Measurements from ENCODE around the gene ZMYND15. TPM values are rescaled to one million over a fixed set of nuclear protein-coding genes. Genes with fewer than 3 reads are reported as not detected.

ZMYND15 gene
- total and polyA plus RNA-seq, 2 donors (not counting 3 experiments of a cell fraction or from before 2014, with no cell fraction given) = 0.12 to 0.44 TPM

GRCh38 chr17:4718276-4718675 is 21.4 kb upstream of the ZMYND15 start:
- BruUV-seq (replicated peaks) = no TSS peak
- H3K36me3 ChIP-seq (ENCODE audit: control insufficient read depth in 2 of 2, extremely low read depth in 1 of 2, insufficient read depth in 2 of 2, low read length in 2 of 2) = peaks cover 0 to 4% of the 10 kb centered on the region in 2 experiments
- CTCF ChIA-PET = no interaction called here
- intact Hi-C loops (cut with micrococcal nuclease) (no loop called here), dilution Hi-C loops (cut with MboI; ENCODE audit: extremely low pct_ligation_motif_present, low sequenced_read_pairs) (no loop called here)
- no peak overlapping the region for H3K27ac ChIP-seq (ENCODE audit: insufficient read depth, low read depth, low read length)
- TF ChIP-seq MAX (IDR thresholded peaks at IDR 0.05; ENCODE audit: insufficient read depth, insufficient read length) (no peak), MYC (IDR thresholded peaks at IDR 0.05; ENCODE audit: low read depth, low read length) (no peak), GATA2 (IDR thresholded peaks at IDR 0.05; ENCODE audit: insufficient read depth, insufficient read length, low read depth, low read length) (no peak), CTCF (IDR thresholded peaks at IDR 0.05; ENCODE audit: extremely low read depth in 1 of 2, insufficient read depth in 1 of 2, low read depth in 1 of 2, low read length in 2 of 2) (no peak), POLR2AphosphoS5 (IDR thresholded peaks at IDR 0.05; ENCODE audit: insufficient read depth, low read depth, low read length) (no peak), JUN (IDR thresholded peaks at IDR 0.05; ENCODE audit: borderline replicate concordance, insufficient read depth, insufficient read length, low read depth) (no peak), POLR2A (IDR thresholded peaks at IDR 0.05; ENCODE audit: low read depth, low read length) (no peak), FOS (IDR thresholded peaks at IDR 0.05; ENCODE audit: borderline replicate concordance, insufficient read depth, low read length) (no peak), EZH2 (IDR thresholded peaks at IDR 0.05; ENCODE audit: borderline replicate concordance, low read depth, low read length, severe bottlenecking) (no peak)
- no peak overlapping the region for H2AFZ ChIP-seq (ENCODE audit: low read depth, low read length)
- no peak overlapping the region for H3K9ac ChIP-seq (replicated peaks; ENCODE audit: extremely low read depth, insufficient read depth, low read length)
- no peaks in the 10 kb centered on the region for H3K9me3 ChIP-seq (replicated peaks; ENCODE audit: control insufficient read depth, insufficient read depth, low read length)
- no peaks in the 10 kb centered on the region for H4K20me1 ChIP-seq (replicated peaks; ENCODE audit: control insufficient read depth, extremely low read depth, insufficient read depth, low read length)
- peaks cover 11% of the 10 kb centered on the region for H3K4me1 ChIP-seq (ENCODE audit: control insufficient read depth, extremely low read depth, insufficient read depth, low read length)
- POLR2A ChIA-PET = no interaction called here
- DNase-seq (ENCODE audit: low read depth, low spot score) (no peak), FAIRE-seq (no peak)
- H3K4me3 ChIP-seq (replicated peaks in 1 of 3; ENCODE audit: insufficient read depth in 1 of 3, low read depth in 1 of 3, low read length in 3 of 3) = no peak overlapping the region
- H3K4me2 ChIP-seq (ENCODE audit: insufficient read depth, low read length) = no peak overlapping the region
- no peaks in the 10 kb centered on the region for H3K79me2 ChIP-seq (ENCODE audit: control insufficient read depth, insufficient read depth, low read length)
- no peaks in the 10 kb centered on the region for H3K27me3 ChIP-seq (ENCODE audit: control insufficient read depth in 2 of 2, insufficient read depth in 2 of 2, low read length in 2 of 2)
- H3K9me1 ChIP-seq (replicated peaks; ENCODE audit: control insufficient read depth, extremely low read depth, insufficient read depth, low read length) = no peaks in the 10 kb centered on the region
